ENCODE measurements around the gene MYZAP.

MYZAP gene

DNA sequence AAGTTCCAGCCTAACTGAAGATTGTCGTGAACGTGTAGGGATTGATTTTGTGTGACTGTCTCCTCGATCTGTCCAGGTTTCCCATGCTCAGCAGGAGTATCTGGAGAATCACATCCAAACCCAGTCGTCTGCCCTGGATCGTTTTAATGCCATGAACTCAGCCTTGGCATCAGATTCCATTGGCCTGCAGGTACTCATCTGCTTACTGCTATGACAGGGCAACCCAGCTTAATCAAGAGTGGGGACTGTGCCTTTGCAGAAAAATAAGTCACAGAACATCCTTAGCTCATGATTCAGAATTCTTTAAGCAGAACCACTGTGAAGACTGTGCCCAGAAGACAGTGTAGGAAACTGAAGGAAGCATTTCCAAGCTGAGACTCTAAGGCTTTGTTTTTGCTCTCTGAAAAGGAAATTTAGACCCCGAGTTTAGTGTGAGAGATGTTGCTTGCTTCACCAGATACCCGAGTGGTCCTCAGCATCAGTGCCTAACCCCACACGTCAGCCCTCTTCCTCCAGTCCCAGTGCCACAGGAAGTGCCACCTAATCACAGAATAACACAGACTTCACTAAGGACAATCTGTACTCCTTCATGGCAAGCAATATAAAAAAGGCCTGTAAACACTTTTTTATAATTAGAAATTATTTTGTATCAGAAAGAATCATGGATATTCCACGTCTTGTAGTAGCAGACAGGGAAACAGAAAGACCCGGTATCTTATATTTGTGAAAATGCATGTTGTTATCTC is 34.2 kb downstream of the MYZAP start:
- DNase-seq: no peak
- no peaks in the 10 kb centered on the region for H3K9me3 ChIP-seq
- H3K36me3 ChIP-seq: no peaks in the 10 kb centered on the region
- peaks cover 6% of the 10 kb centered on the region; the same call in 1 of the 2 replicates for H3K4me1 ChIP-seq
- no peak overlapping the region for H3K4me3 ChIP-seq (ENCODE audit: low read depth, low read length)
- H3K27me3 ChIP-seq: no peaks in the 10 kb centered on the region
- TF ChIP-seq, protein P1, sequence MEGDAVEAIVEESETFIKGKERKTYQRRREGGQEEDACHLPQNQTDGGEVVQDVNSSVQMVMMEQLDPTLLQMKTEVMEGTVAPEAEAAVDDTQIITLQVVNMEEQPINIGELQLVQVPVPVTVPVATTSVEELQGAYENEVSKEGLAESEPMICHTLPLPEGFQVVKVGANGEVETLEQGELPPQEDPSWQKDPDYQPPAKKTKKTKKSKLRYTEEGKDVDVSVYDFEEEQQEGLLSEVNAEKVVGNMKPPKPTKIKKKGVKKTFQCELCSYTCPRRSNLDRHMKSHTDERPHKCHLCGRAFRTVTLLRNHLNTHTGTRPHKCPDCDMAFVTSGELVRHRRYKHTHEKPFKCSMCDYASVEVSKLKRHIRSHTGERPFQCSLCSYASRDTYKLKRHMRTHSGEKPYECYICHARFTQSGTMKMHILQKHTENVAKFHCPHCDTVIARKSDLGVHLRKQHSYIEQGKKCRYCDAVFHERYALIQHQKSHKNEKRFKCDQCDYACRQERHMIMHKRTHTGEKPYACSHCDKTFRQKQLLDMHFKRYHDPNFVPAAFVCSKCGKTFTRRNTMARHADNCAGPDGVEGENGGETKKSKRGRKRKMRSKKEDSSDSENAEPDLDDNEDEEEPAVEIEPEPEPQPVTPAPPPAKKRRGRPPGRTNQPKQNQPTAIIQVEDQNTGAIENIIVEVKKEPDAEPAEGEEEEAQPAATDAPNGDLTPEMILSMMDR (IDR thresholded peaks at IDR 0.05; ENCODE audit: low read depth, low read length): no peak

DNA sequence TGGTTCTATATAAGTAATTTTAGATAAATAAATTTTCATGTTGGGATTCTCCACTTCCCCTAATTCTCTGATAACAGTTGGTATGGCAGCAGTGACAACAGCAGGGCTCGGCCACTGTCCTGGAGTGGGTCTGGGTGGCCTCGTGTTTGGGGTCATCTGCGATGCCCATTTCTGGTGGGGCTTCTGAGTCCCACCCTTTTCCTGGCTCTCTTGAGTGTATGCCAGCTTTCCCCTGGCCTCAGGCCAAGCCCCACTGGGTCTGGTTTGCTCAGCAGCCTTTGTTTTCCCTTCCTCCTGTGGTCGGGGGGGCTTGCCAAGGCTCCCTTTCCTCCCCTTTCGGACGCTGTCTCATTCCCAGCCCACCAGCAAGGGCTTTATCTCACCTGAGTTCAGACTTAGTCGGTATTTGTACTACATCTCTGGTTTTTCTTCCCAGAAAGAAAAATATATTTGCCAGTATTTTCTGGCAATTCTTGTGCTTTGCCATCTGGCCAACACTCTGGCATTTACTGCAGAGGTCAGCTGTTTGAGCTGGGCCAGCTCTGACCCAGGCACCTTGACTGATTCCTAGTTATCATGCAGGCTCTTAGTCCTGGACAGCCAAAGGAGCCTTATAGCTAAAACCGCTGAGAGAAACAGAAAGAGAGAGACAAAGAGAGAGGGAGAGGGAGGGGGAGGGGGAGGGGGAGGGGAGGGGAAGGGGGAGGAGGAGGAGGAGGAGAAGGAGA is 35.2 kb downstream of the MYZAP start:
- DNase-seq: peak; percentile 52
- no peaks in the 10 kb centered on the region for H3K9me3 ChIP-seq
- H3K27me3 ChIP-seq: no peaks in the 10 kb centered on the region
- H3K36me3 ChIP-seq: no peaks in the 10 kb centered on the region
- no peak overlapping the region for H3K4me3 ChIP-seq (ENCODE audit: low read depth, low read length)
- TF ChIP-seq, protein P1 (IDR thresholded peaks at IDR 0.05; ENCODE audit: low read depth, low read length): no peak
- H3K4me1 ChIP-seq: peaks cover 6% of the 10 kb centered on the region; the same call in 1 of the 2 replicates

DNA sequence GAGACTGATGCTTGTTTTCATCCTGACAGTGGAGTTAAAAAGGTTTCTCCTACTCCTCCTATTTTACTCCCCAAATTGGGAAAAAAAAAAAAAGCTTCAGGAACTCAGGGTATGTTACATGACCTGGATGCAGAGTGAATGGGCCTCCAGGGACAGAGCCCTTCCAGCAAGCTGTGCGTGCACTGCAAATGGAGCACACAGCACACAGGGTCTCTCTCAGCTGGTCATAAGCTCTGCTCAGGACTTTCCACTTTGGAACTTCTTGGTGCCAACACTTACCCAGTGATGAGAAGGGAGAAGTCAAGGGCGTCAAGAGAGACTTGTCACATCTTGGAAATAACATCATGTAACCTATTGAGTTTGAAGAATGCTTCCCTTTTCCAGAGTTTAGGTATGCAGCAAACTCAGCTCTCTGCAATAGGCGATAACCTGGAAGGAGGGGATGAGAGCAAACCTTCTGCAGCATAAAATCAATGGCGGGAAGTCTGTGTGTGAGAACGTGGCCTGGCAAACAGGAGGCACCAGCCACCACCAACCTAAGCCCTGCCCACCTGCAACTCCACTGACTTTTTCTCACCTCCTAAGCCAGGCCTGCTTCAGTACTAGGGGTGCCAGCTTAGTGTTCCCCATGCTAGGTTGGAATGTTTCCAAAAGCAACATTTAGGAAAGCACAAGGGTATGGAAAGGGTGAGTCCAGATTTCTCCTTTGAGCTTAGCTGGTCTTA is 39.8 kb downstream of the MYZAP start:
- no peaks in the 10 kb centered on the region for H3K36me3 ChIP-seq
- no peak for DNase-seq
- TF ChIP-seq, protein P1 (IDR thresholded peaks at IDR 0.05; ENCODE audit: low read depth, low read length): no peak
- H3K9me3 ChIP-seq: no peaks in the 10 kb centered on the region
- no peaks in the 10 kb centered on the region for H3K27me3 ChIP-seq
- H3K4me3 ChIP-seq (ENCODE audit: low read depth, low read length): no peak overlapping the region
- peaks cover 3% of the 10 kb centered on the region; the same call in 1 of the 2 replicates for H3K4me1 ChIP-seq

DNA sequence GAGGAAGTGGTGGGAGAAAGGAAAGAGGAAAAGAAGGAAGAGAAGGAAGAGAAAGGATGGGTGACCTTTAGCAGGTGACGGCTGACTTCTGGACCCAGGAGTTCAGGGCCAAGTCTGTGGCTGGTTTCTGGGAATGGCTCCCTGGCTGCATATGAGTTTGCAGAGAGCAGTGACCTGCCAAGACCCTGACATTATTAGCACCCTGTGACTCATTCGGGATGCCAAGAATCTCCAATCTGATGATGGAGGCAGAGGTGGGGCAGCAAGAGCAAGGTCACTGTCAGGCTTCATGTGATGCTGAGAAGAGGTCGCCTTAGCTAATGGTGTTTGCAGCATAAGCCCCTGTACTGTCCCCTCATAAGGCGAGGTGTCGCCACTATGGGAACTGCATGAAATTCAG is 42.6 kb downstream of the MYZAP start:
- Histone ChIP-seq H3K4me1 (no peaks in the 10 kb centered on the region), H3K9me3 (no peaks in the 10 kb centered on the region), H3K36me3 (no peaks in the 10 kb centered on the region), H3K27me3 (no peaks in the 10 kb centered on the region), H3K4me3 (ENCODE audit: low read depth, low read length) (no peak overlapping the region)
- TF ChIP-seq, protein P1 (IDR thresholded peaks at IDR 0.05; ENCODE audit: low read depth, low read length): no peak
- DNase-seq: no peak

DNA sequence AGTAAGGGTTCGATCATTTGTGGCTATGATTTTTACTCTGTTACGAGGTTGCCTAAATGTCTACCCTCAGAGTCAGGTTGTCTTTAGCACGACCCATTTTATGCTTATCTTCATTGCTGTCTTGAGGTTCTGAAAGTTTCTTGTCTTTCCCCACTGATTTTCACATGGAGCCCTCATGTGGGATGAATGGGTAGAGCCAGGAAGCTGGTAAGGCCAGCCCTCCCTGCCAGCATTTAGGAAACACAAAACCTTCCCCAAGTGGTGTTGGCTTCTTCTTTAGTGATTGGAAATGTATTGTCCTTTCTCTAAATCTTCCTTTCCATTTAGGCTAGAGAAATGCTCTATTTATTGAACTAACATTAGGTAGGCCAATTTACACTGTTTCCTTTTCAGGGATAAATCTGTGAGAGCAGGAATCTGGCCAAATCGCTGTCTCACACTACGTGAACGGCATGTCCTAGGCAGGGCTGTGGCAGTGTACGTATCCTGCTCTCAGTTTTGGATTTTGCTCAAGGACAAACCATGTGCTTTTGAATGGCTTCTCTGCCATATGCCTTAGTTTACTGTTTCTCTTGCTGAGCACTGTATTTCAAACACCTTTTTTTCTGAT is 43.7 kb downstream of the MYZAP start:
- no peak for DNase-seq
- no peaks in the 10 kb centered on the region for H3K27me3 ChIP-seq
- no peak overlapping the region for H3K4me3 ChIP-seq (ENCODE audit: low read depth, low read length)
- no peaks in the 10 kb centered on the region for H3K4me1 ChIP-seq
- H3K36me3 ChIP-seq: no peaks in the 10 kb centered on the region
- no peaks in the 10 kb centered on the region for H3K9me3 ChIP-seq
- TF ChIP-seq, protein P1 (IDR thresholded peaks at IDR 0.05; ENCODE audit: low read depth, low read length): no peak

Data from BE2C (cell line).